Thyroid gland (tissue), 4 donors: ENCODE measurements around the gene DTYMK.

Source experiments
- POLR2A ChIP-seq, 2 donors: fragments of 450-650 bp; IDR thresholded peaks; one replicate each; pipeline ENCODE4 v1.6.1; 2017; ENCODE audit warnings: antibody characterized with exemption in 2 of 2, mild to moderate bottlenecking in 2 of 2, moderate library complexity in 1 of 2
- TF ChIP-seq, protein P1 (sequence below), 6 experiments: fragments of 200-600 bp in 3 of 6; fragments of 450-650 bp in 3 of 6; sonication (generic) in 3 of 6; IDR thresholded peaks; one replicate each; pipeline ENCODE4 v1.5.1; 2016 to 2019; ENCODE audit warnings: antibody characterized with exemption in 6 of 6, mild to moderate bottlenecking in 2 of 6, inconsistent platforms in 1 of 6, moderate library complexity in 1 of 6

DNA sequence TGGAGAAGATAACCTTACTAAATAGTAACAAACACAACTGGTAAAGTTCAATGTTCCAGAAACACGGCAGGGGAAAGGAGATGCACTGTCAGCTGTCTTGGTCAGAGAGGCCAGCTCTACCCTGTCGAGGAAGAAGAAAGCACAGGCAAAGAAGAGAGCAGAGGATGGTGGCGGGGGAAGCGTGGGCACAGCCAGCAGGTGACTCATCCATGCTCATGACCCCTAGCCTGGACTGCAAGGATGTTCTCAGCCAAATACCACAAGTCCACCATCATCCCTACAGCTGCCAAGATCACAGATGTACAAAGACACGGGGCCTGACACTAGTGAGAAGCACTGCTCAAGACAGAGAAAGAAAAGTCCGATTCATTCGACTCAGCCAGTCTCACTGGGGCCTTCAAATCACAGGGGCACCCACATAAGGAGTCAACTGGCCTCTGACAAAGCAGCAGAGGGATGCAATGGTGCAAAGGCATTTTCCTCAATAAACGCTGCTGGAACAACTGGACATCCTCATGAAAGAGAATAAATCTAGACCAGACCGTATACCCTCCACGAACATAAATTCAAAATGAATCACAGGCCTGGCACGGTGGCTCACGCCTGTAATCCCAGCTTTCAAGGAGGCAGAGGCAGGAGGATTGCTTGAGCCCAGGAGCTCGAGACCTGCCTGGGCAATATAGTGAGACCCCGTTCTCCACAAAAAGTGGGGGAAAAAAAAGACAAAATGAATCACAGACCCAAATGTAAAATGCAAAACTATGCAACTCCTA, 5.6 kb downstream of the DTYMK start:
- TF ChIP-seq, protein P1, sequence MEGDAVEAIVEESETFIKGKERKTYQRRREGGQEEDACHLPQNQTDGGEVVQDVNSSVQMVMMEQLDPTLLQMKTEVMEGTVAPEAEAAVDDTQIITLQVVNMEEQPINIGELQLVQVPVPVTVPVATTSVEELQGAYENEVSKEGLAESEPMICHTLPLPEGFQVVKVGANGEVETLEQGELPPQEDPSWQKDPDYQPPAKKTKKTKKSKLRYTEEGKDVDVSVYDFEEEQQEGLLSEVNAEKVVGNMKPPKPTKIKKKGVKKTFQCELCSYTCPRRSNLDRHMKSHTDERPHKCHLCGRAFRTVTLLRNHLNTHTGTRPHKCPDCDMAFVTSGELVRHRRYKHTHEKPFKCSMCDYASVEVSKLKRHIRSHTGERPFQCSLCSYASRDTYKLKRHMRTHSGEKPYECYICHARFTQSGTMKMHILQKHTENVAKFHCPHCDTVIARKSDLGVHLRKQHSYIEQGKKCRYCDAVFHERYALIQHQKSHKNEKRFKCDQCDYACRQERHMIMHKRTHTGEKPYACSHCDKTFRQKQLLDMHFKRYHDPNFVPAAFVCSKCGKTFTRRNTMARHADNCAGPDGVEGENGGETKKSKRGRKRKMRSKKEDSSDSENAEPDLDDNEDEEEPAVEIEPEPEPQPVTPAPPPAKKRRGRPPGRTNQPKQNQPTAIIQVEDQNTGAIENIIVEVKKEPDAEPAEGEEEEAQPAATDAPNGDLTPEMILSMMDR (IDR thresholded peaks at IDR 0.05), result no peak
- no peak for TF ChIP-seq POLR2A (IDR thresholded peaks at IDR 0.05)
